GM23338 (cell line): Measurements from ENCODE around the gene CLP1. TPM values are rescaled to one million over a fixed set of nuclear protein-coding genes. Genes with fewer than 3 reads are reported as not detected.
"Not testable (repeated sequence)": the region's sequence is repeated elsewhere in the genome, so short reads cannot be mapped to it uniquely, and the experiment has no call there.

ENCODE experiments used
- ATAC-seq: fragments of 200-7000 bp; cut with Tn5 transposase; 3 replicates; pipeline ENCODE4 v1.9.1; 2020
- DNase-seq: peaks from one replicate; pipeline ENCODE4 v3.0.0-alpha.2; 2015; ENCODE audit warnings: low spot score
- H2AFZ ChIP-seq: fragments of 200-600 bp; sonication (generic); 2 replicates; pipeline ENCODE4 v1.8.0; 2016; ENCODE audit warnings: antibody characterized with exemption, mild to moderate bottlenecking, moderate library complexity
- H3F3A ChIP-seq: fragments of 200-600 bp; sonication (generic); replicated peaks from 2 replicates; pipeline ENCODE4 v1.8.0; 2017; ENCODE audit warnings: antibody characterized with exemption, mixed run types, low read depth
- H3K27ac ChIP-seq: fragments of 200-600 bp; sonication (generic); 2 replicates; pipeline ENCODE4 v1.6.1; 2016; ENCODE audit warnings: low read depth
- H3K27me3 ChIP-seq: fragments of 200-600 bp; sonication (generic); 2 replicates; pipeline ENCODE4 v1.8.0; 2016; ENCODE audit warnings: mild to moderate bottlenecking, mixed run types, moderate library complexity; ENCODE audit not compliant: insufficient read depth
- H3K36me3 ChIP-seq: fragments of 200-600 bp; sonication (generic); 2 replicates; pipeline ENCODE4 v1.8.0; 2016; ENCODE audit warnings: mild to moderate bottlenecking; ENCODE audit not compliant: insufficient read depth
- H3K4me1 ChIP-seq: fragments of 200-600 bp; sonication (generic); 2 replicates; pipeline ENCODE4 v1.8.0; 2016; ENCODE audit warnings: mild to moderate bottlenecking, moderate library complexity; ENCODE audit not compliant: insufficient read depth
- H3K4me2 ChIP-seq: fragments of 200-600 bp; sonication (generic); 2 replicates; pipeline ENCODE4 v1.7.1; 2017; ENCODE audit warnings: mixed run types
- H3K4me3 ChIP-seq: fragments of 200-600 bp; sonication (generic); 2 replicates; pipeline ENCODE4 v1.6.1; 2016; ENCODE audit warnings: mixed run types
- H3K79me2 ChIP-seq: fragments of 200-600 bp; sonication (generic); replicated peaks from 2 replicates; pipeline ENCODE4 v1.8.0; 2017; ENCODE audit warnings: mild to moderate bottlenecking; ENCODE audit not compliant: insufficient read depth
- H3K9me2 ChIP-seq: fragments of 200-600 bp; sonication (generic); 2 replicates; pipeline ENCODE4 v1.8.0; 2017; ENCODE audit not compliant: insufficient read depth
- H4K20me1 ChIP-seq: fragments of 200-600 bp; sonication (generic); replicated peaks from 2 replicates; pipeline ENCODE4 v1.8.0; 2017; ENCODE audit warnings: mild to moderate bottlenecking; ENCODE audit not compliant: insufficient read depth
- H3K27ac Mint-ChIP-seq: 2 replicates; pipeline ENCODE4 v1.8.0; 2020; ENCODE audit warnings: inconsistent platforms, mild to moderate bottlenecking, moderate library complexity, mixed read lengths
- H3K27me3 Mint-ChIP-seq: 3 replicates; pipeline ENCODE4 v1.8.0; 2022; ENCODE audit warnings: low read depth, mild to moderate bottlenecking, moderate library complexity, mixed read lengths, inconsistent platforms; ENCODE audit not compliant: insufficient read depth, poor library complexity
- H3K36me3 Mint-ChIP-seq: 3 replicates; pipeline ENCODE4 v1.8.0; 2021; ENCODE audit warnings: low read depth, mild to moderate bottlenecking, inconsistent platforms, moderate library complexity, mixed read lengths
- H3K4me1 Mint-ChIP-seq: 3 replicates; pipeline ENCODE4 v1.8.0; 2020; ENCODE audit warnings: mild to moderate bottlenecking, inconsistent platforms, mixed read lengths
- H3K4me3 Mint-ChIP-seq: 3 replicates; pipeline ENCODE4 v1.8.0; 2021; ENCODE audit warnings: moderate library complexity, mild to moderate bottlenecking, inconsistent platforms, mixed read lengths
- H3K9me3 Mint-ChIP-seq: 3 replicates; pipeline ENCODE4 v1.8.0; 2020; ENCODE audit warnings: moderate library complexity, mild to moderate bottlenecking, inconsistent platforms, mixed read lengths
- CREB1 ChIP-seq: fragments of 250-450 bp; sonication (Bioruptor Pico); IDR thresholded peaks from 2 replicates; pipeline ENCODE4 v1.5.0; 2020; ENCODE audit warnings: low read depth, mild to moderate bottlenecking, moderate library complexity
- EZH2 ChIP-seq: fragments of 200-600 bp; sonication (generic); IDR thresholded peaks from one replicate; pipeline ENCODE4 v1.8.0; 2017; ENCODE audit warnings: antibody characterized with exemption, mild to moderate bottlenecking, low read depth; ENCODE audit not compliant: unreplicated experiment
- EZH2phosphoT487 ChIP-seq: fragments of 200-600 bp; sonication (generic); IDR thresholded peaks from one replicate; pipeline ENCODE4 v1.8.1; 2018; ENCODE audit warnings: antibody characterized with exemption; ENCODE audit not compliant: unreplicated experiment
- JUNB ChIP-seq: IDR thresholded peaks from one replicate; pipeline ENCODE4 v1.6.1; 2016; ENCODE audit warnings: antibody characterized with exemption; ENCODE audit not compliant: unreplicated experiment
- NANOG ChIP-seq: IDR thresholded peaks from 2 replicates; pipeline ENCODE4 v1.6.1; 2016; ENCODE audit warnings: antibody characterized with exemption, borderline replicate concordance
- POLR2AphosphoS5 ChIP-seq: IDR thresholded peaks from 2 replicates; pipeline ENCODE4 v1.6.1; 2016; ENCODE audit warnings: antibody characterized with exemption, low read depth
- REST ChIP-seq: IDR thresholded peaks from one replicate; pipeline ENCODE4 v1.6.1; 2018; ENCODE audit warnings: antibody characterized with exemption; ENCODE audit not compliant: unreplicated experiment
- ZNF331 ChIP-seq: fragments of 250-450 bp; sonication (Bioruptor Pico); IDR thresholded peaks from 2 replicates; pipeline ENCODE4 v1.5.0; 2020; ENCODE audit warnings: low read depth, mild to moderate bottlenecking, moderate library complexity
- ZNF462 ChIP-seq: fragments of 250-450 bp; sonication (Bioruptor Pico); IDR thresholded peaks from 2 replicates; pipeline ENCODE4 v1.5.0; 2020; ENCODE audit warnings: mild to moderate bottlenecking, moderate library complexity
- polyA plus RNA-seq: library from polyadenylated mRNA; unstranded; fragments of >200 nt; fragmentation: Nextera tagmentation; extraction: Ambion mirVana; gene quantifications from 2 replicates; pipeline ENCODE4 v1.2.1, GENCODE V29; 2016
- total RNA-seq: library from RNA; depleted of rRNA; stranded (reverse); fragments of >200 nt; shearing (Covaris generic); gene quantifications from 2 replicates; pipeline ENCODE4 v1.2.3, GENCODE V29; 2014
- TF ChIP-seq, protein P1 (sequence below), 2 experiments: fragments of 200-600 bp in 1 of 2; sonication (generic) in 1 of 2; conservative IDR thresholded peaks; 2 replicates each; pipeline versions ENCODE4 v1.5.1 to v1.6.1; 2016 to 2017; ENCODE audit warnings: antibody characterized with exemption in 2 of 2, low read depth in 2 of 2, mild to moderate bottlenecking in 2 of 2, moderate library complexity in 1 of 2

The CLP1 gene
- total and polyA plus RNA-seq, 2 experiments from 2014 or later: 16.8 to 25.2 TPM

- not testable (repeated sequence) for H2AFZ ChIP-seq, H3K27ac Mint-ChIP-seq, H3K27ac ChIP-seq, H4K20me1 ChIP-seq, H3K4me2 ChIP-seq, H3K4me3 ChIP-seq, H3K36me3 ChIP-seq, ATAC-seq, H3K36me3 Mint-ChIP-seq, H3K79me2 ChIP-seq, H3K4me3 Mint-ChIP-seq
- Histone ChIP-seq H3K9me2 (peaks cover 10% of the 10 kb centered on the region), H3K27me3 (peaks cover 40% of the 10 kb centered on the region), H3K4me1 (peaks cover 37% of the 10 kb centered on the region), H3F3A (peaks cover 22% of the 10 kb centered on the region)
- H3K9me3 Mint-ChIP-seq: peaks cover 13% of the 10 kb centered on the region
- H3K27me3 Mint-ChIP-seq: peaks cover 67% of the 10 kb centered on the region
- DNase-seq: peak; percentile 36
- peaks cover 58% of the 10 kb centered on the region for H3K4me1 Mint-ChIP-seq
Observed at GRCh38 chr11:57652230-57652629, 5.3 kb upstream of the CLP1 start.

DNA sequence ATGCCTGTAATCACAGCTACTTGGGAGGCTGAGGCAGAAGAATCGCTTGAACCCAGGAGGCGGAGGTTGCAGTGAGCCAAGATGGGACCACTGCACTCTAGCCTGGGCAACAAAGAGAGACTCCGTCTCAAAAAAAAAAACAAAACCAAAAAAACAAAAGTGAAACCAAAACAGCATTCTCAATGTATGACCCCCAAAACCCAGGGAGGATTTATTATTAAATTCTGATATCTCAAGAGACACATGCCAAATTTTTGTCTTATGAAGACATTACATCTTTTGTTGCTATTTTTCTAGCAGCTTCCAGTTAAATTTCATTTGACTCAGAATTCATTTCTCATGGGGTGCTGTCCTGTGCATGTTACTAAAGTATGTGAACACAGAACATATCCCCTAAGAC, 4.9 kb upstream of the CLP1 start:
- Histone ChIP-seq H2AFZ (no peak overlapping the region), H3K4me1 (peaks cover 32% of the 10 kb centered on the region), H3K27me3 (peaks cover 40% of the 10 kb centered on the region), H3K36me3 (no peaks in the 10 kb centered on the region), H3K9me2 (peaks cover 10% of the 10 kb centered on the region), H3F3A (peaks cover 19% of the 10 kb centered on the region), H3K79me2 (peaks cover under 1% of the 10 kb centered on the region; the same call in 1 of the 2 replicates), H3K27ac (no peak overlapping the region), H4K20me1 (no peaks in the 10 kb centered on the region; the same call in 1 of the 2 replicates), H3K4me3 (no peak overlapping the region), H3K4me2 (peak overlapping the region; percentile 35)
- Mint-ChIP-seq H3K4me3 (no peak overlapping the region), H3K36me3 (no peaks in the 10 kb centered on the region; the same call in 2 of the 3 replicates), H3K9me3 (peaks cover 13% of the 10 kb centered on the region), H3K27ac (no peak overlapping the region), H3K27me3 (peaks cover 63% of the 10 kb centered on the region), H3K4me1 (peaks cover 53% of the 10 kb centered on the region)
- no peak for DNase-seq
- ATAC-seq: no peak
- TF ChIP-seq CREB1 (CRISPR knock-in tag) (no peak), POLR2AphosphoS5 (no peak), EZH2phosphoT487 (no peak), ZNF331 (CRISPR knock-in tag) (no peak), JUNB (no peak), NANOG (no peak), EZH2 (no peak), ZNF462 (CRISPR knock-in tag) (no peak), REST (no peak)
- TF ChIP-seq, protein P1, sequence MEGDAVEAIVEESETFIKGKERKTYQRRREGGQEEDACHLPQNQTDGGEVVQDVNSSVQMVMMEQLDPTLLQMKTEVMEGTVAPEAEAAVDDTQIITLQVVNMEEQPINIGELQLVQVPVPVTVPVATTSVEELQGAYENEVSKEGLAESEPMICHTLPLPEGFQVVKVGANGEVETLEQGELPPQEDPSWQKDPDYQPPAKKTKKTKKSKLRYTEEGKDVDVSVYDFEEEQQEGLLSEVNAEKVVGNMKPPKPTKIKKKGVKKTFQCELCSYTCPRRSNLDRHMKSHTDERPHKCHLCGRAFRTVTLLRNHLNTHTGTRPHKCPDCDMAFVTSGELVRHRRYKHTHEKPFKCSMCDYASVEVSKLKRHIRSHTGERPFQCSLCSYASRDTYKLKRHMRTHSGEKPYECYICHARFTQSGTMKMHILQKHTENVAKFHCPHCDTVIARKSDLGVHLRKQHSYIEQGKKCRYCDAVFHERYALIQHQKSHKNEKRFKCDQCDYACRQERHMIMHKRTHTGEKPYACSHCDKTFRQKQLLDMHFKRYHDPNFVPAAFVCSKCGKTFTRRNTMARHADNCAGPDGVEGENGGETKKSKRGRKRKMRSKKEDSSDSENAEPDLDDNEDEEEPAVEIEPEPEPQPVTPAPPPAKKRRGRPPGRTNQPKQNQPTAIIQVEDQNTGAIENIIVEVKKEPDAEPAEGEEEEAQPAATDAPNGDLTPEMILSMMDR (conservative IDR thresholded peaks at IDR 0.05; ENCODE audit: low read depth in 2 of 2): no peak
